A549 (cell line): ENCODE results near the gene ZFHX3. TPM values are rescaled to one million over a fixed set of nuclear protein-coding genes. Genes with fewer than 3 reads are reported as not detected.

Experiments
- ATAC-seq, 2 experiments: fragments of 200-7000 bp in 1 of 2; fragments of >200 bp in 1 of 2; cut with Nextera tagmentation in 1 of 2; cut with Tn5 transposase in 1 of 2; 3 replicates each; pipeline versions ENCODE4 v1.8.0 to v1.9.1; 2018 to 2020; ENCODE audit warnings: mild to moderate bottlenecking in 1 of 2, moderate library complexity in 1 of 2
- CTCF ChIA-PET: fragments of 300-600 bp; sonication (Branson Sonifier 250); formaldehyde crosslinking; extraction: SDS; loops from one replicate; lab custom pipeline; 2021; ENCODE audit warnings: antibody characterized with exemption, inconsistent platforms; lab: Yijun Ruan, JAX
- POLR2A ChIA-PET: fragments of 350-600 bp; formaldehyde crosslinking; extraction: SDS; loops from one replicate; lab custom pipeline; 2021; ENCODE audit warnings: antibody characterized with exemption, inconsistent platforms; lab: Yijun Ruan, JAX
- DNase-seq, 2 experiments: peaks; one replicate each; pipeline versions ENCODE4 v3.0.0 to v3.0.0-alpha.2; 2011 to 2016; ENCODE audit warnings: low read depth in 1 of 2, low spot score in 1 of 2
- FAIRE-seq: peaks from 2 replicates; lab custom pipeline; 2011; peaks lifted over from hg19 to GRCh38; lab: Jason Lieb, UNC
- H3K27ac ChIP-seq, 2 experiments: fragments of >200 bp; sonication (Bioruptor Twin); formaldehyde crosslinking; 3 replicates each; pipeline ENCODE4 v1.5.1; 2016 to 2017
- H3K4me1 ChIP-seq: fragments of >200 bp; sonication (Bioruptor Twin); formaldehyde crosslinking; 3 replicates; pipeline ENCODE4 v1.6.1; 2016
- H3K4me2 ChIP-seq: fragments of >200 bp; sonication (Bioruptor Twin); formaldehyde crosslinking; 3 replicates; pipeline ENCODE4 v1.6.1; 2016
- H3K4me3 ChIP-seq: fragments of >200 bp; sonication (Bioruptor Twin); formaldehyde crosslinking; 3 replicates; pipeline ENCODE4 v1.5.1; 2016
- H3K9me3 ChIP-seq: fragments of >200 bp; sonication (Bioruptor Twin); formaldehyde crosslinking; 3 replicates; pipeline ENCODE4 v1.6.1; 2016
- CBX8 ChIP-seq: fragments of 200-600 bp; sonication (generic); IDR thresholded peaks from 2 replicates; pipeline ENCODE4 v1.6.1; 2016
- CHD4 ChIP-seq: fragments of 200-600 bp; sonication (generic); IDR thresholded peaks from 2 replicates; pipeline ENCODE4 v1.6.1; 2016; ENCODE audit warnings: antibody characterized with exemption, mild to moderate bottlenecking, borderline replicate concordance
- E2F6 ChIP-seq: IDR thresholded peaks from 2 replicates; pipeline ENCODE4 v1.6.1; 2012; ENCODE audit warnings: low read depth, borderline replicate concordance
- EHF ChIP-seq: fragments of 250-450 bp; sonication (Bioruptor Pico); IDR thresholded peaks from 2 replicates; pipeline ENCODE4 v1.5.0; 2020; ENCODE audit warnings: mild to moderate bottlenecking
- ELK1 ChIP-seq: fragments of 150-350 bp; IDR thresholded peaks from 2 replicates; pipeline ENCODE4 v1.6.1; 2014; ENCODE audit warnings: low read depth, mild to moderate bottlenecking, low read length
- ESRRA ChIP-seq: fragments of 150-350 bp; IDR thresholded peaks from 2 replicates; pipeline ENCODE4 v1.6.1; 2014; ENCODE audit warnings: mild to moderate bottlenecking, low read length, borderline replicate concordance
- FOSB ChIP-seq: fragments of 250-450 bp; sonication (Bioruptor Pico); IDR thresholded peaks from 2 replicates; pipeline ENCODE4 v1.5.0; 2020; ENCODE audit warnings: mild to moderate bottlenecking, moderate library complexity
- FOXS1 ChIP-seq: fragments of 250-450 bp; sonication (Bioruptor Pico); IDR thresholded peaks from 2 replicates; pipeline ENCODE4 v1.5.0; 2020; ENCODE audit warnings: mild to moderate bottlenecking, moderate library complexity
- GATA3 ChIP-seq: IDR thresholded peaks from 2 replicates; pipeline ENCODE4 v1.6.1; 2012; ENCODE audit warnings: borderline replicate concordance
- HDAC2 ChIP-seq: fragments of 200-600 bp; sonication (generic); IDR thresholded peaks from 2 replicates; pipeline ENCODE4 v1.6.1; 2016
- JUNB ChIP-seq: fragments of >200 bp; sonication (Bioruptor Twin); formaldehyde crosslinking; IDR thresholded peaks from 2 replicates; pipeline ENCODE4 v1.6.1; 2016
- KDM5A ChIP-seq: fragments of 200-600 bp; sonication (generic); IDR thresholded peaks from 2 replicates; pipeline ENCODE4 v1.6.1; 2016; ENCODE audit warnings: antibody characterized with exemption, mild to moderate bottlenecking
- MAFK ChIP-seq: fragments of 450-650 bp; IDR thresholded peaks from 2 replicates; pipeline ENCODE4 v1.6.1; 2014; ENCODE audit not compliant: partially characterized antibody
- MAX ChIP-seq: IDR thresholded peaks from 2 replicates; pipeline ENCODE4 v1.6.1; 2012
- MAZ ChIP-seq: fragments of 150-350 bp; IDR thresholded peaks from 2 replicates; pipeline ENCODE4 v1.6.1; 2014; ENCODE audit warnings: antibody characterized with exemption, low read depth, low read length, borderline replicate concordance
- NFE2L2 ChIP-seq: fragments of 150-350 bp; conservative IDR thresholded peaks from 2 replicates; pipeline ENCODE4 v1.6.1; 2014; ENCODE audit warnings: low read length
- NPAS2 ChIP-seq: fragments of 250-450 bp; sonication (Bioruptor Pico); IDR thresholded peaks from 2 replicates; pipeline ENCODE4 v1.8.0; 2022; ENCODE audit warnings: mild to moderate bottlenecking, moderate library complexity, borderline replicate concordance
- POLR2A ChIP-seq: IDR thresholded peaks from 2 replicates; pipeline ENCODE4 v1.6.1; 2012; ENCODE audit warnings: mild to moderate bottlenecking, low read length
- POLR2AphosphoS2 ChIP-seq: conservative IDR thresholded peaks from 2 replicates; pipeline ENCODE4 v1.6.1; 2012; ENCODE audit warnings: low read length, improper control_type of control experiment, inconsistent platforms
- RAD21 ChIP-seq, 2 experiments: fragments of >200 bp in 1 of 2; sonication (Bioruptor Twin) in 1 of 2; formaldehyde crosslinking in 1 of 2; IDR thresholded peaks in 1 of 2; conservative IDR thresholded peaks in 1 of 2; 2 replicates in 1 of 2; 3 replicates in 1 of 2; pipeline ENCODE4 v1.6.1; 2012 to 2018; ENCODE audit warnings: inconsistent platforms in 1 of 2
- RARB ChIP-seq: fragments of 250-450 bp; sonication (Bioruptor Pico); IDR thresholded peaks from 2 replicates; pipeline ENCODE4 v1.8.0; 2021; ENCODE audit warnings: mild to moderate bottlenecking, moderate library complexity
- RFX5 ChIP-seq: fragments of 450-650 bp; IDR thresholded peaks from 2 replicates; pipeline ENCODE4 v1.7.1; 2014; ENCODE audit warnings: antibody characterized with exemption, mild to moderate bottlenecking, moderate library complexity
- RNF2 ChIP-seq: fragments of 200-600 bp; sonication (generic); IDR thresholded peaks from 2 replicates; pipeline ENCODE4 v1.6.1; 2016; ENCODE audit warnings: low read depth, mild to moderate bottlenecking, antibody characterized with exemption, moderate library complexity, borderline replicate concordance
- SMC3 ChIP-seq: fragments of >200 bp; sonication (Bioruptor Twin); formaldehyde crosslinking; IDR thresholded peaks from 3 replicates; pipeline ENCODE4 v1.6.1; 2018; ENCODE audit warnings: inconsistent platforms
- SREBF2 ChIP-seq: fragments of 450-650 bp; IDR thresholded peaks from 2 replicates; pipeline ENCODE4 v1.6.1; 2014; ENCODE audit warnings: mild to moderate bottlenecking, moderate library complexity
- TP53 ChIP-seq: fragments of 250-450 bp; sonication (Bioruptor Pico); IDR thresholded peaks from 2 replicates; pipeline ENCODE4 v1.5.0; 2021; ENCODE audit warnings: mild to moderate bottlenecking, moderate library complexity
- ZC3H11A ChIP-seq: fragments of 450-650 bp; IDR thresholded peaks from 2 replicates; pipeline ENCODE4 v1.6.1; 2014; ENCODE audit warnings: antibody characterized with exemption, mild to moderate bottlenecking
- ZNF302 ChIP-seq: fragments of 250-450 bp; sonication (Bioruptor Pico); IDR thresholded peaks from 2 replicates; pipeline ENCODE4 v1.9.0; 2021; ENCODE audit warnings: inconsistent platforms, mild to moderate bottlenecking, moderate library complexity
- ZSCAN20 ChIP-seq: fragments of 250-450 bp; sonication (Bioruptor Pico); IDR thresholded peaks from 2 replicates; pipeline ENCODE4 v1.8.0; 2022; ENCODE audit warnings: mild to moderate bottlenecking, moderate library complexity
- WGBS: methylation state at CpG from one replicate; pipeline ENCODE4 v1.1.6; 2017; ENCODE audit errors: missing lambda C conversion rate; 5-methylcytosine and 5-hydroxymethylcytosine counted together
- polyA plus RNA-seq, 4 experiments: library from polyadenylated mRNA; depleted of rRNA in 3 of 4; stranded (reverse); fragments of >200 nt; fragmentation: RNase III in 1 of 4; extraction: RNeasy Plus Mini Kit Qiagen cat#74134 plus additional on column Dnase treatment in 1 of 4; gene quantifications; 2 replicates in 3 of 4; 3 replicates in 1 of 4; pipeline ENCODE4 v1.2.3, GENCODE V29; 2011 to 2017
- TF ChIP-seq, protein P1 (sequence below): fragments of 250-450 bp; sonication (Bioruptor Pico); IDR thresholded peaks from 2 replicates; pipeline ENCODE4 v1.5.0; 2020; ENCODE audit warnings: low read depth, mild to moderate bottlenecking, moderate library complexity
- TF ChIP-seq, protein P2 (sequence below): fragments of 450-650 bp; IDR thresholded peaks from 2 replicates; pipeline ENCODE4 v1.6.1; 2014; ENCODE audit warnings: antibody characterized with exemption

ZFHX3 gene
- polyA plus RNA-seq, 2 of the 4 experiments (the other 2 are of a cell fraction): 3.9 to 6.5 TPM

DNA sequence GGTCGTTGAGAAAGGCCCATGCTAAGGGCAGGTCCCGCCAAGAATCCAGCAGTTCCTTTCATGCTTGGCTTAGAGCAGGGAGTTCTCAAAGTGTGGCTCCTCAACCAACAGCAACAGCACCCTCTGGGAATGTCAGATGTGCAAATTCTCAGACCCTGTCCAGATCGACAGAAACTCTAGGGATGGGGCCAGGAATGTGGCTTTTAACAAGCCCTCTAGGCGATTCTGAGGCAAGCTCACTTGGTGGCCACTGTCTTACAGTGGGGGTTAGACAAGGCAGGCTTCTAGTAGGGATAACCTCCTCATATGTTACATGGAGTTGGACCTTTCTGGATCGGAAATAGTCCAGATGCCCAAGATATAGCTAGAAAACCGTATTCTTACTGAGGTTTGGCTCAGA is 144.8 kb downstream of the ZFHX3 start:
- no peak for FAIRE-seq
- H3K27ac ChIP-seq: no peak overlapping the region
- H3K4me3 ChIP-seq: no peak overlapping the region
- H3K4me1 ChIP-seq: 0 out of 3 replicates have a peak, but pooled peaks cover 4% of the 10 kb centered on the region
- DNase-seq: no peak
- no peak overlapping the region for H3K4me2 ChIP-seq
- ChIA-PET CTCF (interaction anchor here (0.6 to 1.1 kb wide), 3 partner anchors 9 to 1080 kb away, joined by 3 read pairs; no protein-coding TSS in a partner anchor), POLR2A (no interaction called here)
- 87% methylated on average over 6 of the region's 6 CpGs for WGBS
- ATAC-seq: no peak
- TF ChIP-seq POLR2AphosphoS2 (no peak), MAZ (no peak), CBX8 (no peak), GATA3 (no peak), ELK1 (no peak), HDAC2 (no peak), ESRRA (no peak), TP53 (no peak), EHF (CRISPR knock-in tag) (no peak), KDM5A (no peak)
- H3K9me3 ChIP-seq: no peaks in the 10 kb centered on the region

GRCh38 chr16:72902206-72902605 is 145.7 kb downstream of the ZFHX3 start:
- Histone ChIP-seq H3K9me3 (no peaks in the 10 kb centered on the region), H3K4me1 (0 out of 3 replicates have a peak, but pooled peaks cover 4% of the 10 kb centered on the region), H3K4me2 (no peak overlapping the region), H3K4me3 (no peak overlapping the region), H3K27ac (no peak overlapping the region)
- no peak for DNase-seq
- no peak for FAIRE-seq
- TF ChIP-seq CBX8: no peak
- no peak for TF ChIP-seq RAD21 (conservative IDR thresholded peaks at IDR 0.05 in 1 of 2, IDR thresholded peaks at IDR 0.05 in 1 of 2)
- TF ChIP-seq SMC3: no peak
- TF ChIP-seq HDAC2: no peak
- no peak for TF ChIP-seq NPAS2 (CRISPR knock-in tag)
- TF ChIP-seq, protein P1, sequence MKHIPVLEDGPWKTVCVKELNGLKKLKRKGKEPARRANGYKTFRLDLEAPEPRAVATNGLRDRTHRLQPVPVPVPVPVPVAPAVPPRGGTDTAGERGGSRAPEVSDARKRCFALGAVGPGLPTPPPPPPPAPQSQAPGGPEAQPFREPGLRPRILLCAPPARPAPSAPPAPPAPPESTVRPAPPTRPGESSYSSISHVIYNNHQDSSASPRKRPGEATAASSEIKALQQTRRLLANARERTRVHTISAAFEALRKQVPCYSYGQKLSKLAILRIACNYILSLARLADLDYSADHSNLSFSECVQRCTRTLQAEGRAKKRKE (CRISPR knock-in tag): no peak
- TF ChIP-seq POLR2AphosphoS2: no peak
- TF ChIP-seq RFX5: no peak
- TF ChIP-seq CHD4: no peak
- TF ChIP-seq ZSCAN20: no peak
- ATAC-seq: no peak
- WGBS: 92% methylated on average over 7 of the region's 7 CpGs
- ChIA-PET POLR2A (no interaction called here), CTCF (interaction anchor here (1.3 kb wide), 1 partner anchor 18 kb away, joined by 3 read pairs; no protein-coding TSS in a partner anchor)

DNA sequence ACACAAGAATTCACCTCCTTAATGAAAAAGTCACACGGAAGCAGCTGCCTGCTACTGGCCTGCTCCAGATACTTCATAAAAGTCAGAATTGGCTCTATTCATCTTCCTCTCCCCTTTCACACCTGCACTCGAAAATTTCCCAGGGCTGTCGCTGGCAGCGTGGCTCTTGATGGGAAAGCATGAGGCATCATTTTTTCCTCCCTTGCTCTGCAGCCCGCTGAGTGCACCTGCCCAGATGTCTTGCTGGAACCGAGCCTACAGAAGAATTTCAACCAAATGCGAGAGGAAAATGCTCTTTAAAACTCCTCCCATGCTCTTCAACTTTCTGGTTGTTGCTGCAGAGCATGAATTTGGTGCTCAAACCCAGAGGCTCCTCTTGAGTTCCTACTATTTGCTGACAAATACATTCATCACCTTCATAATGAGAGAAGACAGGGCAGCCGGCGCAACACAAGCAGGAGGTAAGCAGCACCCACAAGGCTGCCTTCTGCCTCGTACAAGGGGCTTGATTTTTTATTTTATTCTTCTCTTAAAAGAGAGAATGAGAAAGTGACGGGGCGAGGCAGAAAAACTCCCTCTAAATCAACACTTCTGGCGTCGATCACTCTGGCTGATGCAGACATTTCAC is 146.8 kb downstream of the ZFHX3 start:
- no peak for DNase-seq
- ChIA-PET POLR2A (no interaction called here), CTCF (interaction anchor here (1.3 kb wide), 1 partner anchor 19 kb away, joined by 3 read pairs; no protein-coding TSS in a partner anchor)
- H3K4me3 ChIP-seq: no peak overlapping the region
- H3K27ac ChIP-seq: no peak overlapping the region
- no peak for FAIRE-seq
- ATAC-seq: no peak
- no peak overlapping the region for H3K4me2 ChIP-seq
- H3K9me3 ChIP-seq: no peaks in the 10 kb centered on the region
- 0 out of 3 replicates have a peak, but pooled peaks cover 3% of the 10 kb centered on the region for H3K4me1 ChIP-seq
- WGBS: 91% methylated on average over 14 of the region's 14 CpGs
- TF ChIP-seq ZC3H11A: no peak
- TF ChIP-seq RNF2: no peak
- TF ChIP-seq MAX: no peak
- no peak for TF ChIP-seq SREBF2
- no peak for TF ChIP-seq MAFK
- no peak for TF ChIP-seq POLR2A
- TF ChIP-seq, protein P2, sequence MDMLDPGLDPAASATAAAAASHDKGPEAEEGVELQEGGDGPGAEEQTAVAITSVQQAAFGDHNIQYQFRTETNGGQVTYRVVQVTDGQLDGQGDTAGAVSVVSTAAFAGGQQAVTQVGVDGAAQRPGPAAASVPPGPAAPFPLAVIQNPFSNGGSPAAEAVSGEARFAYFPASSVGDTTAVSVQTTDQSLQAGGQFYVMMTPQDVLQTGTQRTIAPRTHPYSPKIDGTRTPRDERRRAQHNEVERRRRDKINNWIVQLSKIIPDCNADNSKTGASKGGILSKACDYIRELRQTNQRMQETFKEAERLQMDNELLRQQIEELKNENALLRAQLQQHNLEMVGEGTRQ: no peak
- no peak for TF ChIP-seq FOSB (CRISPR knock-in tag)
- TF ChIP-seq MAZ: no peak
- no peak for TF ChIP-seq RARB
- TF ChIP-seq E2F6: no peak
- TF ChIP-seq NFE2L2: no peak
- TF ChIP-seq JUNB: no peak
- no peak for TF ChIP-seq ELK1
- TF ChIP-seq FOXS1: no peak
- TF ChIP-seq RFX5: no peak
- TF ChIP-seq EHF (CRISPR knock-in tag): no peak
- TF ChIP-seq NPAS2 (CRISPR knock-in tag): no peak
- TF ChIP-seq ZNF302 (CRISPR knock-in tag): no peak
